Measurements from ENCODE around the gene FNBP1.

GRCh38 chr9:129901993-129902739 lies 140.8 kb downstream of the FNBP1 start:
- TF ChIP-seq, protein P1, sequence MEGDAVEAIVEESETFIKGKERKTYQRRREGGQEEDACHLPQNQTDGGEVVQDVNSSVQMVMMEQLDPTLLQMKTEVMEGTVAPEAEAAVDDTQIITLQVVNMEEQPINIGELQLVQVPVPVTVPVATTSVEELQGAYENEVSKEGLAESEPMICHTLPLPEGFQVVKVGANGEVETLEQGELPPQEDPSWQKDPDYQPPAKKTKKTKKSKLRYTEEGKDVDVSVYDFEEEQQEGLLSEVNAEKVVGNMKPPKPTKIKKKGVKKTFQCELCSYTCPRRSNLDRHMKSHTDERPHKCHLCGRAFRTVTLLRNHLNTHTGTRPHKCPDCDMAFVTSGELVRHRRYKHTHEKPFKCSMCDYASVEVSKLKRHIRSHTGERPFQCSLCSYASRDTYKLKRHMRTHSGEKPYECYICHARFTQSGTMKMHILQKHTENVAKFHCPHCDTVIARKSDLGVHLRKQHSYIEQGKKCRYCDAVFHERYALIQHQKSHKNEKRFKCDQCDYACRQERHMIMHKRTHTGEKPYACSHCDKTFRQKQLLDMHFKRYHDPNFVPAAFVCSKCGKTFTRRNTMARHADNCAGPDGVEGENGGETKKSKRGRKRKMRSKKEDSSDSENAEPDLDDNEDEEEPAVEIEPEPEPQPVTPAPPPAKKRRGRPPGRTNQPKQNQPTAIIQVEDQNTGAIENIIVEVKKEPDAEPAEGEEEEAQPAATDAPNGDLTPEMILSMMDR (IDR thresholded peaks at IDR 0.05), result no peak
- no peak for TF ChIP-seq POLR2A (IDR thresholded peaks at IDR 0.05)

Data from body of pancreas (tissue), 4 donors.